Fibroblast of villous mesenchyme (primary cell): Measurements from ENCODE around the gene CCDC17. TPM values are rescaled to one million over a fixed set of nuclear protein-coding genes. Genes with fewer than 3 reads are reported as not detected.

ENCODE experiments used
- DNase-seq: peaks from one replicate; pipeline ENCODE4 v3.0.0-alpha.2; 2010; ENCODE audit warnings: low read depth
- H3K4me3 ChIP-seq: 2 replicates; pipeline ENCODE4 v1.5.1; 2011; ENCODE audit warnings: low read depth, mild to moderate bottlenecking, low read length
- CTCF ChIP-seq: IDR thresholded peaks from 2 replicates; pipeline ENCODE4 v1.5.1; 2012; ENCODE audit warnings: low read depth, mild to moderate bottlenecking, low read length; ENCODE audit not compliant: insufficient read depth
- total RNA-seq: library from RNA; depleted of rRNA; stranded (reverse); fragments of >200 nt; gene quantifications from 2 replicates; pipeline ENCODE4 v1.2.3, GENCODE V29; 2012

CCDC17 gene
- total RNA-seq, 1 donor: 1.3 TPM

- no peak for DNase-seq
- TF ChIP-seq CTCF: no peak
- H3K4me3 ChIP-seq: no peak overlapping the region
Measured at GRCh38 chr1:45594412-45594811, 29.4 kb downstream of the CCDC17 start.

DNA sequence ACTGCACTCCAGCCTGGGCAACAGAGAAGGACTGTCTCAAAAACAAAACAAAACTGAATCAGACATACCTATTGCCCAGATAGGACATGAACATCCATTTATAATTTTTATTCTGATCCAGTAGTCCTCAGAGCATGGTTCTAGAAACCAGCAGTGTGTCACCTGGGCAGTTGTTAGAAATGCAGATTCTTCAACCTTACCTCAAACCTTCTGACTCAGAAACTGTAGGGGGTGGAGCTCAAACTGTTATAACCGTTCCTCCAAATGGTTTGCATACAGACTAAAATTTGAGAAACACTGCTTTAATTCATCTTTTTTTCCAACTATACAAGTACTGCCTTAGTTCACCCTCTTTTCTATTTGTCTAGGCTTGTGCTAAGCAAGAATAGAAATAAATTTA is 34.0 kb downstream of the CCDC17 start:
- no peak overlapping the region for H3K4me3 ChIP-seq
- TF ChIP-seq CTCF: no peak
- no peak for DNase-seq

DNA sequence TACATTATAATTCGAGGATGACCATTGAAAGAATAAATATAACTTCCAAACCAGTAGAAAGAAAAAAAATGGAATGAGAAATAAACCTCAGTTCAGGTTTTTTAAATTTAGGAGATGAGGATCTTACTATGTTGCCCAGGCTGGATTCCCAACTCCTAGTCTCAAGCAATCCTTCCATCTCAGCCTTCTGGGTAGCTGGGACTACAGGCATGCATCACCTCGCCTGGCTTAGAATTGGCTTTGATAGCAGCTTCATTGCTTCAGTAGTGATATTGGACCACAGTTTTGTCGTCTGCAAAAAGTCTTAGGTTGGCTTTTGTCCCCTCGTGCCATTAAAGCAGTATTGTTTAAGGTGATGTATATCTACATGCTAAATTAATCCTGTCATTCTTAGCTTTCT is 37.1 kb downstream of the CCDC17 start:
- DNase-seq: no peak
- H3K4me3 ChIP-seq: peak overlapping the region; percentile 96
- TF ChIP-seq CTCF: no peak

DNA sequence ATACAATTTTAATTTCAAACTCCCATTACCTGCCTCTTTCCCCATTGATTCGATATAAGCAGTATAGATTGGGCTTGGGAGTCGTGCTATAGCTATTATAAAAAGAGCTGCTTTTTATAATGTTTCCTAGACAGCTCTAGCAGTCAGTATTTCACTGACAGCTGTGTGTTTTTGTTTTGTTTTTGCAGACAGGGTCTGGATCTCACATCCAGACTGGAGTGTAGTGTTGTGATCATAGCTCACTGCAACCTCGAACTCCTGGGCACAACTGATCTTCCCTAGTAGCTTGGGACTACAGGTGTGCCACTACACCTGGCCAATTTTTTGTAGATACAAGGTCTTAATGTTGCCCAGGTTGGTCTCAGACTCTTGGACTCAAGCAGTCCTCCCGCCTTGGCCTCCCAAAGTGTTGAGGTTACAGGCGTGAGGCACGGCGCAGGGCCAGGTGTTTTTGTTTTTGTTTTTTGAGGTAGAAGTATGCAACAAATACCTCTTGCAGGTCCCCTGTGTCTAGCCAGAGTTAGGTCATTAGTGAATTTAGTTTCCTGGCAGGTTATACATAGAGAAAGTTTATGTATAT is 38.3 kb downstream of the CCDC17 start:
- H3K4me3 ChIP-seq: peak overlapping the region; percentile 96
- no peak for DNase-seq
- TF ChIP-seq CTCF: no peak

DNA sequence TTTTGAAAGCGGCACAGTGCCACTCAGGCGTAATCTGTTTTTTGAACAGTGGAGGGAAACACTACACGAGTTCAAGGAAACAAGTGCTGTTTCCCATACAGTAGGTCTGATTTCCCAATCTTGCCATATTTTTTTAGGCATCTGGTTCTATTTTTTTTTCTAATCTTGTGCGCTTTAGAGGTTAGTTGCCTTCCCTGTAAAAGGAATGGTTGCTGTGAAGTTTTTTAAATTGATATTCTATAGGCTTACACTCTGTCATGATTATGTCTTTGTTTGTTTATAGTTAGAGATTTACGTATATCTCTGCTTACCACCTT is 38.8 kb downstream of the CCDC17 start:
- TF ChIP-seq CTCF: no peak
- no peak for DNase-seq
- H3K4me3 ChIP-seq: peak overlapping the region; percentile 96

- peak; percentile 16 for TF ChIP-seq CTCF
- peak; percentile 88 for DNase-seq
- peak overlapping the region; percentile 96 for H3K4me3 ChIP-seq
Measured at GRCh38 chr1:45584351-45585109, 39.3 kb downstream of the CCDC17 start.
